H9 (cell line): ENCODE data around the gene AP1G2. TPM values are rescaled to one million over a fixed set of nuclear protein-coding genes. Genes with fewer than 3 reads are reported as not detected.

Experiments
- DNase-seq: peaks from one replicate; pipeline ENCODE4 v3.0.0-alpha.2; 2017
- H2AFZ ChIP-seq: one replicate; pipeline ENCODE4 v1.6.1; 2013; ENCODE audit warnings: mild to moderate bottlenecking, low read length, control low read depth, moderate library complexity
- H2AK5ac ChIP-seq: 2 replicates; pipeline ENCODE4 v1.6.1; 2013; ENCODE audit warnings: low read length, control low read depth, mixed read lengths; ENCODE audit not compliant: insufficient read length
- H2BK120ac ChIP-seq: one replicate; pipeline ENCODE4 v1.6.1; 2013; ENCODE audit warnings: low read depth, mild to moderate bottlenecking, low read length, control low read depth, inconsistent platforms; ENCODE audit not compliant: poor library complexity, severe bottlenecking
- H2BK12ac ChIP-seq: 2 replicates; pipeline ENCODE4 v1.6.1; 2013; ENCODE audit warnings: low read length, control low read depth, mixed read lengths, low read depth; ENCODE audit not compliant: insufficient read length
- H2BK15ac ChIP-seq: 2 replicates; pipeline ENCODE4 v1.6.1; 2013; ENCODE audit warnings: low read depth, low read length, control low read depth
- H2BK20ac ChIP-seq: one replicate; pipeline ENCODE4 v1.6.1; 2013; ENCODE audit warnings: low read depth, mild to moderate bottlenecking, low read length, control low read depth, inconsistent platforms; ENCODE audit not compliant: poor library complexity, severe bottlenecking
- H2BK5ac ChIP-seq: 2 replicates; pipeline ENCODE4 v1.6.1; 2013; ENCODE audit warnings: low read length, control low read depth, mixed read lengths; ENCODE audit not compliant: insufficient read length
- H3K14ac ChIP-seq: 2 replicates; pipeline ENCODE4 v1.6.1; 2013; ENCODE audit warnings: low read length, control low read depth; ENCODE audit not compliant: insufficient read depth
- H3K18ac ChIP-seq: 2 replicates; pipeline ENCODE4 v1.6.1; 2013; ENCODE audit warnings: low read depth, mild to moderate bottlenecking, mixed read lengths, low read length, control low read depth; ENCODE audit not compliant: insufficient read length
- H3K23ac ChIP-seq: 2 replicates; pipeline ENCODE4 v1.6.1; 2013; ENCODE audit warnings: low read length, control low read depth, mixed read lengths, low read depth; ENCODE audit not compliant: insufficient read length
- H3K23me2 ChIP-seq: 2 replicates; pipeline ENCODE4 v1.6.1; 2013; ENCODE audit warnings: low read depth, mild to moderate bottlenecking, mixed read lengths, low read length, control low read depth; ENCODE audit not compliant: insufficient read length, poor library complexity, severe bottlenecking
- H3K27ac ChIP-seq: 2 replicates; pipeline ENCODE4 v1.5.1; 2013; ENCODE audit warnings: low read length, control low read depth, mixed read lengths, low read depth; ENCODE audit not compliant: insufficient read length
- H3K27me3 ChIP-seq: 2 replicates; pipeline ENCODE4 v1.6.1; 2013; ENCODE audit warnings: low read length, control low read depth, inconsistent platforms; ENCODE audit not compliant: insufficient read depth
- H3K4ac ChIP-seq: 2 replicates; pipeline ENCODE4 v1.6.1; 2013; ENCODE audit warnings: low read depth, mild to moderate bottlenecking, control low read depth, inconsistent platforms, low read length, moderate library complexity
- H3K4me1 ChIP-seq: 2 replicates; pipeline ENCODE4 v1.6.1; 2013; ENCODE audit warnings: low read length, control low read depth, inconsistent platforms; ENCODE audit not compliant: insufficient read depth
- H3K4me2 ChIP-seq: 2 replicates; pipeline ENCODE4 v1.6.1; 2013; ENCODE audit warnings: low read length, control low read depth, mixed read lengths; ENCODE audit not compliant: insufficient read length, insufficient read depth
- H3K56ac ChIP-seq: 2 replicates; pipeline ENCODE4 v1.6.1; 2013; ENCODE audit warnings: low read depth, mild to moderate bottlenecking, mixed read lengths, low read length, control low read depth; ENCODE audit not compliant: insufficient read length
- H3K79me1 ChIP-seq: 2 replicates; pipeline ENCODE4 v1.6.1; 2013; ENCODE audit warnings: low read depth, mild to moderate bottlenecking, moderate library complexity, low read length, control low read depth, inconsistent platforms; ENCODE audit not compliant: insufficient read depth, poor library complexity, severe bottlenecking
- H3K79me2 ChIP-seq: 2 replicates; pipeline ENCODE4 v1.6.1; 2013; ENCODE audit warnings: low read length, control low read depth, inconsistent platforms; ENCODE audit not compliant: insufficient read depth
- H3K9ac ChIP-seq: 2 replicates; pipeline ENCODE4 v1.6.1; 2013; ENCODE audit warnings: low read length, control low read depth, mixed read lengths; ENCODE audit not compliant: insufficient read length; ENCODE audit errors: extremely low read depth
- H3K9me3 ChIP-seq: one replicate; pipeline ENCODE4 v1.6.1; 2013; ENCODE audit warnings: low read depth, low read length, inconsistent platforms; ENCODE audit not compliant: control insufficient read depth
- H3T11ph ChIP-seq: one replicate; pipeline ENCODE4 v1.6.1; 2013; ENCODE audit warnings: mild to moderate bottlenecking, low read length, control low read depth, inconsistent platforms
- H4K20me1 ChIP-seq: one replicate; pipeline ENCODE4 v1.6.1; 2013; ENCODE audit not compliant: control insufficient read depth, insufficient read length, insufficient read depth
- H4K5ac ChIP-seq: 2 replicates; pipeline ENCODE4 v1.6.1; 2013; ENCODE audit warnings: low read depth, mild to moderate bottlenecking, mixed read lengths, low read length, control low read depth; ENCODE audit not compliant: insufficient read length
- H4K8ac ChIP-seq: replicated peaks from 2 replicates; pipeline ENCODE4 v1.6.1; 2013; ENCODE audit warnings: low read length, control low read depth, mixed read lengths, low read depth; ENCODE audit not compliant: insufficient read length
- H4K91ac ChIP-seq: 2 replicates; pipeline ENCODE4 v1.6.1; 2013; ENCODE audit warnings: low read depth, mild to moderate bottlenecking, moderate library complexity, mixed read lengths, low read length, control low read depth; ENCODE audit not compliant: insufficient read length
- H3K27ac Mint-ChIP-seq, 3 experiments: 2 replicates in 2 of 3; 3 replicates in 1 of 3; pipeline ENCODE4 v1.8.0; 2020 to 2021; ENCODE audit warnings: mixed read lengths in 3 of 3, mild to moderate bottlenecking in 1 of 3, moderate library complexity in 1 of 3
- H3K27me3 Mint-ChIP-seq: 2 replicates; pipeline ENCODE4 v1.8.0; 2021; ENCODE audit warnings: low read depth, mild to moderate bottlenecking, moderate library complexity, mixed read lengths
- H3K36me3 Mint-ChIP-seq, 3 experiments: 2 replicates in 2 of 3; 3 replicates in 1 of 3; pipeline ENCODE4 v1.8.0; 2020 to 2021; ENCODE audit warnings: low read depth in 3 of 3, mixed read lengths in 3 of 3; ENCODE audit not compliant: insufficient read depth in 1 of 3
- H3K4me1 Mint-ChIP-seq, 2 experiments: 2 replicates each; pipeline ENCODE4 v1.8.0; 2020; ENCODE audit warnings: mixed read lengths in 2 of 2
- H3K4me3 Mint-ChIP-seq, 2 experiments: 2 replicates in 1 of 2; 3 replicates in 1 of 2; pipeline ENCODE4 v1.8.0; 2020 to 2021; ENCODE audit warnings: mild to moderate bottlenecking in 2 of 2, mixed read lengths in 2 of 2, moderate library complexity in 1 of 2
- H3K9me3 Mint-ChIP-seq, 2 experiments: 2 replicates in 1 of 2; 3 replicates in 1 of 2; pipeline ENCODE4 v1.8.0; 2020; ENCODE audit warnings: mild to moderate bottlenecking in 2 of 2, mixed read lengths in 2 of 2, moderate library complexity in 1 of 2
- CTCF ChIP-seq: fragments of 200-600 bp; sonication (generic); conservative IDR thresholded peaks from 3 replicates; pipeline ENCODE4 v1.8.0; 2021; ENCODE audit warnings: antibody characterized with exemption, mild to moderate bottlenecking
- WGBS: extraction: QIAGEN DNeasy Blood & Tissue Kit; methylation state at CpG from one replicate; pipeline ENCODE4 v1.1.7; 2013; ENCODE audit warnings: missing lambda C conversion rate, low lambda C conversion rate, mixed read lengths; ENCODE audit not compliant: insufficient read length; ENCODE audit errors: extremely low coverage; 5-methylcytosine and 5-hydroxymethylcytosine counted together
- total RNA-seq: library from RNA; stranded (reverse); gene quantifications from 2 replicates; pipeline ENCODE4 v1.2.1, GENCODE V29; 2021

The AP1G2 gene
- total RNA-seq, 1 experiment from 2014 or later: 107 TPM

DNA sequence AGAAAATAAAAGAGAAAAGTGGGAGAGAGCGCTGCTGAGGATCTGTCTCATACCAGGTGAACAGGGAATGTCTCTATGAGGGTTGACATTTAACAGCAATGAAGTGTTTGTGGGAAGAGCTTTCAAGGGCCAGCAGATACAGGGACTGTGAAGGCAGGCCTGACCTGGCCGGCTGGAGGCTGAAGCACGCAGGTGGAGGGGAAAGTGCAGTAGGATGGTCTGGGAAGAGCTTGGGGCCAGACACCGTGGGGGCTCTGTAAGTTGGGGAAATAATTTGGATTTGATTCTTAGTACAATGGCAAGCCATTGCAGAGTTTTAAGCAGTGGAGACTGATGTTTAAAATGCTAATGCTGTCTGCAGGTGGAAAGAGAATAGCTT, 44.8 kb upstream of the AP1G2 start:
- Histone ChIP-seq H3K9me3 (no peaks in the 10 kb centered on the region), H4K91ac (no peak overlapping the region), H2BK20ac (no peak overlapping the region), H2BK5ac (no peak overlapping the region), H3T11ph (no peak overlapping the region), H3K23me2 (no peaks in the 10 kb centered on the region), H2BK12ac (no peak overlapping the region), H3K9ac (no peak overlapping the region), H2AFZ (no peak overlapping the region), H3K79me2 (no peaks in the 10 kb centered on the region), H2BK15ac (no peak overlapping the region), H3K79me1 (no peaks in the 10 kb centered on the region), H3K18ac (no peak overlapping the region), H3K56ac (no peak overlapping the region), H4K5ac (no peak overlapping the region), H3K27me3 (no peaks in the 10 kb centered on the region), H4K20me1 (no peaks in the 10 kb centered on the region), H3K27ac (no peak overlapping the region), H3K14ac (no peak overlapping the region), H3K4ac (no peak overlapping the region), H3K4me1 (no peaks in the 10 kb centered on the region), H2BK120ac (no peak overlapping the region), H2AK5ac (no peak overlapping the region), H3K4me2 (no peak overlapping the region), H3K23ac (no peak overlapping the region), H4K8ac (no peak overlapping the region)
- Mint-ChIP-seq H3K36me3 (no peaks in the 10 kb centered on the region; a peak in 1 of 7 replicates), H3K27me3 (peaks cover 4% of the 10 kb centered on the region), H3K9me3 (peaks cover 2 to 27% of the 10 kb centered on the region in 2 experiments; a peak in 4 of 5 replicates), H3K4me3 (no peak overlapping the region), H3K27ac (no peak overlapping the region), H3K4me1 (no peaks in the 10 kb centered on the region)
- WGBS: no CpG with 5 or more reads among the region's 4 CpGs
- TF ChIP-seq CTCF: no peak
- no peak for DNase-seq
